ENCODE results near the gene CHMP5.

DNA sequence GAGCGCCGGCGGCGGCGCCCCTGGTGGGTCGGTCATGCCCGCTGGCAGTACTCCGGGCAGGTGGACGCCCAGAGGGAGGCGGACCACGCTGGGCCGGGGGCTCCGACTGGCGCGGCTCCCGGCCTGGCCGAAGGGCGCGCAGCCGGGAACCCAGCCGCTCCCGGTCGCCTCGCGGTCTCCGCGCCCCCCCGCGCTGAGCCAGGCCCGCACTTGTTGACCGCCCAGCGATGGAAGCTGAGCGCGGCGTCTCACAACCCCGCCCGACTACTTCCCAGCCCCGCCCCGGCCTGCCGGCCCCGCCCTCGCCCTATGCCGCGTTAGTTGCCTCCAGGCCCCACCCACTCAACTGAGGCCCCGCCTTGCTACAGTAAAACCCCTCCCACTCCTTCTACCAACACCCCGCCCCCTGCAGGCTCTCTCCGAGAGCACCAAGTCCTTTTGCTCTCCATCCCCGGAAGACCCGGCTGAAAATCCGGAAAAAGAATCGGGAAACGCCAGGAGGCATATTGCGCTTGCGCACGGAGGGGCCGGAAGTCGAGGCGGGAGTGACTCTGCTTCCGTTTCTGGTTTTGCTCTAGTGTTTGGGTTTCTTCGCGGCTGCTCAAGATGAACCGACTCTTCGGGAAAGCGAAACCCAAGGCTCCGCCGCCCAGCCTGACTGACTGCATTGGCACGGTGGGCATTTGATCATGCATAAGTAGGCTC is at the start of gene CHMP5, which contains the start of gene BAG1:
- TF ChIP-seq EZH2 (IDR thresholded peaks at IDR 0.05) (no peak), POLR2AphosphoS5 (IDR thresholded peaks at IDR 0.05; ENCODE audit: low read depth, low read length) (peak; percentile 77), TCF7L2 (IDR thresholded peaks at IDR 0.05; ENCODE audit: borderline replicate concordance, extremely low read depth, insufficient read depth, insufficient read length) (peak; percentile 37), YY1 (IDR thresholded peaks at IDR 0.05; ENCODE audit: extremely low read depth, insufficient replicate concordance, low read depth, low read length) (no peak)
- TF ChIP-seq, protein P1, sequence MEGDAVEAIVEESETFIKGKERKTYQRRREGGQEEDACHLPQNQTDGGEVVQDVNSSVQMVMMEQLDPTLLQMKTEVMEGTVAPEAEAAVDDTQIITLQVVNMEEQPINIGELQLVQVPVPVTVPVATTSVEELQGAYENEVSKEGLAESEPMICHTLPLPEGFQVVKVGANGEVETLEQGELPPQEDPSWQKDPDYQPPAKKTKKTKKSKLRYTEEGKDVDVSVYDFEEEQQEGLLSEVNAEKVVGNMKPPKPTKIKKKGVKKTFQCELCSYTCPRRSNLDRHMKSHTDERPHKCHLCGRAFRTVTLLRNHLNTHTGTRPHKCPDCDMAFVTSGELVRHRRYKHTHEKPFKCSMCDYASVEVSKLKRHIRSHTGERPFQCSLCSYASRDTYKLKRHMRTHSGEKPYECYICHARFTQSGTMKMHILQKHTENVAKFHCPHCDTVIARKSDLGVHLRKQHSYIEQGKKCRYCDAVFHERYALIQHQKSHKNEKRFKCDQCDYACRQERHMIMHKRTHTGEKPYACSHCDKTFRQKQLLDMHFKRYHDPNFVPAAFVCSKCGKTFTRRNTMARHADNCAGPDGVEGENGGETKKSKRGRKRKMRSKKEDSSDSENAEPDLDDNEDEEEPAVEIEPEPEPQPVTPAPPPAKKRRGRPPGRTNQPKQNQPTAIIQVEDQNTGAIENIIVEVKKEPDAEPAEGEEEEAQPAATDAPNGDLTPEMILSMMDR (IDR thresholded peaks at IDR 0.05 in 2 of 3, conservative IDR thresholded peaks at IDR 0.05 in 1 of 3; ENCODE audit: borderline replicate concordance in 1 of 3, insufficient read depth in 1 of 3, low read depth in 2 of 3, low read length in 2 of 3) = peak in 1 of 3 experiments; percentile 43; a peak in 2 of 6 replicates

Measured in HCT116 (cell line).